Endodermal cell (in vitro differentiated cells): ENCODE results near the gene CLECL1. TPM values are rescaled to one million over a fixed set of nuclear protein-coding genes. Genes with fewer than 3 reads are reported as not detected.

ENCODE experiments used
- DNase-seq: peaks from one replicate; pipeline ENCODE4 v3.0.0-alpha.2; 2017
- H3K27ac ChIP-seq: 2 replicates; pipeline ENCODE4 v1.5.1; 2013; ENCODE audit warnings: mild to moderate bottlenecking, low read depth, low read length, moderate library complexity
- H3K27me3 ChIP-seq: 2 replicates; pipeline ENCODE4 v1.6.1; 2013; ENCODE audit warnings: mild to moderate bottlenecking, low read length, moderate library complexity; ENCODE audit not compliant: insufficient read depth, control insufficient read depth, poor library complexity, severe bottlenecking
- H3K36me3 ChIP-seq: 2 replicates; pipeline ENCODE4 v1.7.0; 2013; ENCODE audit warnings: mild to moderate bottlenecking, low read length, moderate library complexity; ENCODE audit not compliant: control insufficient read depth, insufficient read depth
- H3K4me1 ChIP-seq: one replicate; pipeline ENCODE4 v1.7.0; 2013; ENCODE audit warnings: low read length; ENCODE audit not compliant: control insufficient read depth, insufficient read depth
- H3K4me3 ChIP-seq: 2 replicates; pipeline ENCODE4 v1.5.1; 2013; ENCODE audit warnings: mild to moderate bottlenecking, low read length, moderate library complexity
- H3K9ac ChIP-seq: 2 replicates; pipeline ENCODE4 v1.6.1; 2013; ENCODE audit warnings: mild to moderate bottlenecking, low read length, moderate library complexity; ENCODE audit not compliant: poor library complexity, severe bottlenecking; ENCODE audit errors: extremely low read depth
- H3K9me3 ChIP-seq: 2 replicates; pipeline ENCODE4 v1.6.1; 2013; ENCODE audit warnings: mild to moderate bottlenecking, low read length, moderate library complexity; ENCODE audit not compliant: control insufficient read depth
- H3K27ac Mint-ChIP-seq: 2 replicates; pipeline ENCODE4 v1.8.0; 2020; ENCODE audit warnings: mixed read lengths
- H3K27me3 Mint-ChIP-seq: 2 replicates; pipeline ENCODE4 v1.8.0; 2021; ENCODE audit warnings: mild to moderate bottlenecking, mixed read lengths; ENCODE audit not compliant: insufficient read depth
- H3K36me3 Mint-ChIP-seq: 2 replicates; pipeline ENCODE4 v1.8.0; 2020; ENCODE audit warnings: low read depth, mixed read lengths
- H3K4me1 Mint-ChIP-seq: 2 replicates; pipeline ENCODE4 v1.8.0; 2020; ENCODE audit warnings: mixed read lengths
- H3K4me3 Mint-ChIP-seq: 2 replicates; pipeline ENCODE4 v1.8.0; 2020; ENCODE audit warnings: mild to moderate bottlenecking, moderate library complexity, mixed read lengths
- H3K9me3 Mint-ChIP-seq: 2 replicates; pipeline ENCODE4 v1.8.0; 2020; ENCODE audit warnings: mild to moderate bottlenecking, mixed read lengths
- CTCF ChIP-seq: fragments of 200-600 bp; sonication (generic); conservative IDR thresholded peaks from 2 replicates; pipeline ENCODE4 v1.5.0; 2021; ENCODE audit warnings: antibody characterized with exemption, mild to moderate bottlenecking
- WGBS, 2 experiments: methylation state at CpG; one replicate each; pipeline versions ENCODE4 v1.1.5 to v1.1.7; 2013; ENCODE audit warnings: missing lambda C conversion rate in 2 of 2, mixed read lengths in 1 of 2; ENCODE audit not compliant: insufficient coverage in 1 of 2, insufficient read length in 1 of 2; 5-methylcytosine and 5-hydroxymethylcytosine counted together
- total RNA-seq, 2 donors: library from RNA; stranded (reverse); fragmentation: NEBNext Ultra II Directional in 1 of 2; extraction: Animal tissue kit (Norgen Biotek cat#: 25700) in 1 of 2; gene quantifications; 2 replicates in 1 of 2; 3 replicates in 1 of 2; pipeline ENCODE4 v1.2.1, GENCODE V29; 2021

Gene CLECL1
- total RNA-seq, 2 donors from 2014 or later = not detected

- Mint-ChIP-seq H3K4me3 (no peak overlapping the region), H3K36me3 (no peaks in the 10 kb centered on the region), H3K4me1 (peaks cover 13% of the 10 kb centered on the region), H3K27me3 (no peaks in the 10 kb centered on the region), H3K9me3 (no peaks in the 10 kb centered on the region), H3K27ac (no peak overlapping the region)
- Histone ChIP-seq H3K4me1 (no peaks in the 10 kb centered on the region), H3K9me3 (no peaks in the 10 kb centered on the region), H3K4me3 (no peak overlapping the region), H3K36me3 (no peaks in the 10 kb centered on the region), H3K9ac (no peak overlapping the region), H3K27ac (no peak overlapping the region), H3K27me3 (no peaks in the 10 kb centered on the region)
- no peak for DNase-seq
- no peak for TF ChIP-seq CTCF
- 90 to 91% methylated on average over 3 to 5 of the region's 5 CpGs for WGBS, 2 experiments
Measured at GRCh38 chr12:9721394-9722092, 11.4 kb downstream of the CLECL1 start.

GRCh38 chr12:9719790-9720189, 13.1 kb downstream of the CLECL1 start:
- Histone ChIP-seq H3K4me1 (no peaks in the 10 kb centered on the region), H3K27ac (no peak overlapping the region), H3K36me3 (no peaks in the 10 kb centered on the region), H3K27me3 (no peaks in the 10 kb centered on the region), H3K4me3 (no peak overlapping the region), H3K9me3 (no peaks in the 10 kb centered on the region), H3K9ac (no peak overlapping the region)
- Mint-ChIP-seq H3K4me3 (no peak overlapping the region), H3K9me3 (no peaks in the 10 kb centered on the region), H3K27me3 (no peaks in the 10 kb centered on the region), H3K4me1 (peaks cover 13% of the 10 kb centered on the region), H3K36me3 (no peaks in the 10 kb centered on the region), H3K27ac (no peak overlapping the region)
- DNase-seq = no peak
- TF ChIP-seq CTCF = no peak
- 0% methylated on average over 1 of the region's 1 CpG for WGBS, 2 experiments

- no peaks in the 10 kb centered on the region for H3K4me1 ChIP-seq
- Mint-ChIP-seq H3K27ac (no peak overlapping the region), H3K27me3 (no peaks in the 10 kb centered on the region), H3K4me1 (peaks cover 13% of the 10 kb centered on the region), H3K9me3 (no peaks in the 10 kb centered on the region), H3K4me3 (no peak overlapping the region), H3K36me3 (no peaks in the 10 kb centered on the region)
- no peak for DNase-seq
- TF ChIP-seq CTCF = no peak
- H3K4me3 ChIP-seq = no peak overlapping the region
- no peaks in the 10 kb centered on the region for H3K36me3 ChIP-seq
- H3K27ac ChIP-seq = no peak overlapping the region
- 96 to 100% methylated on average over 3 to 7 of the region's 7 CpGs for WGBS, 2 experiments
- H3K9ac ChIP-seq = no peak overlapping the region
- H3K9me3 ChIP-seq = no peaks in the 10 kb centered on the region
- H3K27me3 ChIP-seq = no peaks in the 10 kb centered on the region
Measured at GRCh38 chr12:9718968-9719367, 13.9 kb downstream of the CLECL1 start.
